Neural crest cell (in vitro differentiated cells): ENCODE results near the gene DPCD. TPM values are rescaled to one million over a fixed set of nuclear protein-coding genes. Genes with fewer than 3 reads are reported as not detected.

Source experiments
- DNase-seq: peaks from one replicate; pipeline ENCODE4 v3.0.0; 2021; ENCODE audit warnings: low read depth, mixed read lengths, low spot score
- H3K27ac Mint-ChIP-seq: one replicate; pipeline ENCODE4 v1.8.0; 2021; ENCODE audit warnings: mild to moderate bottlenecking, mixed read lengths; ENCODE audit not compliant: unreplicated experiment
- H3K27me3 Mint-ChIP-seq: 2 replicates; pipeline ENCODE4 v1.8.0; 2021; ENCODE audit warnings: low read depth, mild to moderate bottlenecking, mixed read lengths
- H3K36me3 Mint-ChIP-seq: 2 replicates; pipeline ENCODE4 v1.8.0; 2021; ENCODE audit warnings: low read depth, mild to moderate bottlenecking, mixed read lengths
- H3K4me1 Mint-ChIP-seq: 2 replicates; pipeline ENCODE4 v1.8.0; 2021; ENCODE audit warnings: mixed read lengths
- H3K4me3 Mint-ChIP-seq: one replicate; pipeline ENCODE4 v1.8.0; 2021; ENCODE audit warnings: mild to moderate bottlenecking, mixed read lengths
- H3K9me3 Mint-ChIP-seq: 2 replicates; pipeline ENCODE4 v1.8.0; 2021; ENCODE audit warnings: mixed read lengths
- CTCF ChIP-seq: fragments of 200-600 bp; sonication (generic); conservative IDR thresholded peaks from 2 replicates; pipeline ENCODE4 v1.5.0; 2021; ENCODE audit warnings: antibody characterized with exemption, mild to moderate bottlenecking
- total RNA-seq: library from RNA; stranded (reverse); gene quantifications from 2 replicates; pipeline ENCODE4 v1.2.1, GENCODE V29; 2021

Gene DPCD
- total RNA-seq, 1 donor from 2014 or later: 29.6 TPM

DNA sequence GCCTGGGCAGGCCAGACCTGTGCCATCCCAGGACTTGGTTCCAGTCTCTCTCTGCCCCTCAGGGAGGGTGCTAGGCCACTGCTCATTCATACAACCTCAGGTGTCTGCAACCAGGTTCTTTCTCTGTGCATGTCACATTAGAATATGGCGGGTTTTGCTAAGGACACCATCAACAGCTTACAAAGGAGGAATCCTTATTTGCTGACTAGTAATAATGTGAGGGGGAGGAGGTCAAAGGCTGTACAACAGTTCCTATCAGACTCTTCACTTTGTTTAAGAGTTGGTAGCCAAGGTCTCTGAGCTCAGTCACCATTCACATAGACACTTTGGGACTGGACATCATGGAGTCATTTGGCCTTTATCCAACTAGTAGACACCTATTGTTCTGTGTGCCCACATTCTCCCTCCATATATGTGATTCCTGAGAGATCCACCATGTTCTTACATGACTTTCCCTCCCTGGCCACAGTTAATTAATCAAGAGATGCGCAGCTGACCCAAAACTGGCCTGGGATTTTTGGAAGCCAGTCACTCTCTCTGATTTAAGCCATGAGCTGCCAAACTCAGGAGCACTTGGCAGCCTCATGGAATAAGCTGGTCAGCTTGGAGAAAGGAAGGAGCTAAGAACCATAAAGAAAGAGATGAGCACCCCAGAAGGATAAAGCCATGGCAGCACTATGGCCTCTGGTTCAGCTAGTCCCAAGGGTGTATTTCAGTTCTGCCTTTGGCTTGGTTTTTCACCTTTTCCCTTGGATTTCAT, 51.2 kb downstream of the DPCD start:
- Mint-ChIP-seq H3K27ac (peak overlapping the region; percentile 88), H3K36me3 (peaks cover 15% of the 10 kb centered on the region), H3K27me3 (no peaks in the 10 kb centered on the region), H3K4me3 (no peak overlapping the region), H3K9me3 (no peaks in the 10 kb centered on the region), H3K4me1 (peaks cover 15% of the 10 kb centered on the region)
- no peak for DNase-seq
- no peak for TF ChIP-seq CTCF

GRCh38 chr10:101643546-101643945, 55.4 kb downstream of the DPCD start:
- Mint-ChIP-seq H3K36me3 (peaks cover 4% of the 10 kb centered on the region), H3K4me3 (no peak overlapping the region), H3K27ac (no peak overlapping the region)

DNA sequence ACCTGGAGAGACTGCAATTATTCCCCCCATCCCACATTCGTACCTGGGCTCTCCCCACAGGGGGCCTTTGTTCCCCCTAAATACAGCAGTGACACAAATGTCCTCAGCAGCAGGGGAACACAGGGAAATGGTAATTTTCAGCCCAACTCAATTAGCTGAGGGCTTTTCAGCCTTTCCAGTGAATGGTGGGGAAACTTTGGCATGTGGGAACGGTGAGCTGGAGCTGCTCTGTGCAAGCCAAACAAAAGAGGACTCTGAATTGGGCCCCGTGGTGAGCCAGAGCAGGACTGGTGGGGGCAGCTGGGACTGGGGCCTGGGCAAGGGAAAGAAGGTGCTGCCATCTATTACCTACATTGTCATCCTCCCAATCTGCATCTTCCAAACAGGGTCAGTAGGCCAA, 55.9 kb downstream of the DPCD start:
- Mint-ChIP-seq H3K27ac (no peak overlapping the region), H3K4me3 (no peak overlapping the region)
- DNase-seq: no peak

More at GRCh38 chr10:101643546-101643945, 55.4 kb downstream of the DPCD start:
- no peak for TF ChIP-seq CTCF
- no peaks in the 10 kb centered on the region for H3K27me3 Mint-ChIP-seq
- no peaks in the 10 kb centered on the region for H3K9me3 Mint-ChIP-seq
- peaks cover 25% of the 10 kb centered on the region for H3K4me1 Mint-ChIP-seq
- DNase-seq: no peak

DNA sequence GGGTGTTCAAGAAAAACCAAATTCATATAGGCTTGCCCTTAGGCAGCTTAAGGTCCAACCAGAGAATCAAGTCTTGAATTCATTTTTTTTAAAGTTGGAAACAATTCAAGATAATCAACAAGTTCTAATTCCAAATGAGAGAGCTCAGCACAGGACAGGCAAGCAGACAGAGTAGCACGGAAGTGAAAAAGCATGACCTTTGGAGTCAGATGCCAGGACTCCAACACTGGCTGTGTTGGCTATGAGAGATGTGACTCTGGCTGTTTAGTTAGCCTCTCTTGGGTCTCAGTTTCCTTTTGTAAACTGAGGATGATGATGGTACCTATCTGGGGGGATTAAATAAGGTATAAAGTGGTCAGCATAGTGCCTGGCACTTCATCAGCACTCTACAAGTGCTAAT, 57.5 kb downstream of the DPCD start:
- no peak overlapping the region for H3K27ac Mint-ChIP-seq
- no peak for DNase-seq
- H3K9me3 Mint-ChIP-seq: no peaks in the 10 kb centered on the region
- no peak overlapping the region for H3K4me3 Mint-ChIP-seq
- peaks cover 32% of the 10 kb centered on the region for H3K4me1 Mint-ChIP-seq
- H3K27me3 Mint-ChIP-seq: peaks cover 3% of the 10 kb centered on the region
- TF ChIP-seq CTCF: no peak
- peaks cover 7% of the 10 kb centered on the region for H3K36me3 Mint-ChIP-seq

More for the DNA sequence above, 55.9 kb downstream of the DPCD start:
- peaks cover 25% of the 10 kb centered on the region for H3K4me1 Mint-ChIP-seq
- TF ChIP-seq CTCF: no peak
- H3K27me3 Mint-ChIP-seq: peaks cover 3% of the 10 kb centered on the region
- peaks cover 5% of the 10 kb centered on the region for H3K36me3 Mint-ChIP-seq
- no peaks in the 10 kb centered on the region for H3K9me3 Mint-ChIP-seq

DNA sequence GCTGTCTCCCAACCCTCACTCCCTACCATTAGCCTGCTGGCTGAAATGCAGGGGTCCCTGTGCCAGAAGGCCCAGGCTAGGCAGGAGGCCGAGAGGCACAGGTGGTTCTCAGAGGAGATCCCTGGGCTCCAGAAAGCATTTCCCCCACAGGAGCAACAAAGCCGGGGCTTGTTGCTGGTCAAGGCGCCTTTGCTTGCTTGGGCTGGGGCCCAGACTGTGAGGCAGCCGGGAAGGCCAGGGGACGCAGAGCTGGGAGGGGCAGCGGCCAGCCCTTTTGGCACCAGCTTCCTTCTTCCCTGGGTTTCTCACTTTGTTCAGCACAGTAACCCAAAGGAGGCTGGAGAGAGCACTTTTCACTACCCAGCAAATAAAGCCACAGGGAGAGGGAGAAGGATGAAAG, 58.2 kb downstream of the DPCD start:
- H3K27me3 Mint-ChIP-seq: peaks cover 3% of the 10 kb centered on the region
- no peak overlapping the region for H3K27ac Mint-ChIP-seq
- peaks cover 34% of the 10 kb centered on the region for H3K4me1 Mint-ChIP-seq
- peaks cover 6% of the 10 kb centered on the region for H3K36me3 Mint-ChIP-seq
- no peaks in the 10 kb centered on the region for H3K9me3 Mint-ChIP-seq
- H3K4me3 Mint-ChIP-seq: no peak overlapping the region
- DNase-seq: no peak
- no peak for TF ChIP-seq CTCF
